ENCODE data around the gene ETS1.

ETS1 gene

DNA sequence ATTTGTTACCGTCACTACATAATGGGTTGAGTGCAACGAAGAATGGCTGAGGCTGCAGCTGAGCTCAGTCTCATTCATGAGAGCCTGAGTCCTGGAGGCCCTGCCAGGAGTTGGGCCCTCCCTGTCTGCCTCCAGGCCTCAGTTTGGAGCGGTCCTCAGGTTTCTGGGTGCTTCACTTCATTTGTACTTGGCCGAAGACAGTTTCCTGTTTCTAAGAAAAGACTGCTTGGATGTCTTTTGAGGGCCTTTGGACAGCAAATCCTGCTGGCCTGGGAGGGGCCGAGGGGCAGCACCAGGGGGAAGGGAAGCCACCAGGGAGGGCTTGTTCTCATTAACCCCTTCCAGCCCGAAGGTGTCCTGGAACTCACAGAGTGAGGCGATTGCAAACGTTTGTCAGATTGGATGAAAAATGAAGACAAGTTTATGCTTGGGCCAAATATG lies 163.1 kb downstream of the ETS1 start:
- no peak for DNase-seq (ENCODE audit: low read depth)

DNA sequence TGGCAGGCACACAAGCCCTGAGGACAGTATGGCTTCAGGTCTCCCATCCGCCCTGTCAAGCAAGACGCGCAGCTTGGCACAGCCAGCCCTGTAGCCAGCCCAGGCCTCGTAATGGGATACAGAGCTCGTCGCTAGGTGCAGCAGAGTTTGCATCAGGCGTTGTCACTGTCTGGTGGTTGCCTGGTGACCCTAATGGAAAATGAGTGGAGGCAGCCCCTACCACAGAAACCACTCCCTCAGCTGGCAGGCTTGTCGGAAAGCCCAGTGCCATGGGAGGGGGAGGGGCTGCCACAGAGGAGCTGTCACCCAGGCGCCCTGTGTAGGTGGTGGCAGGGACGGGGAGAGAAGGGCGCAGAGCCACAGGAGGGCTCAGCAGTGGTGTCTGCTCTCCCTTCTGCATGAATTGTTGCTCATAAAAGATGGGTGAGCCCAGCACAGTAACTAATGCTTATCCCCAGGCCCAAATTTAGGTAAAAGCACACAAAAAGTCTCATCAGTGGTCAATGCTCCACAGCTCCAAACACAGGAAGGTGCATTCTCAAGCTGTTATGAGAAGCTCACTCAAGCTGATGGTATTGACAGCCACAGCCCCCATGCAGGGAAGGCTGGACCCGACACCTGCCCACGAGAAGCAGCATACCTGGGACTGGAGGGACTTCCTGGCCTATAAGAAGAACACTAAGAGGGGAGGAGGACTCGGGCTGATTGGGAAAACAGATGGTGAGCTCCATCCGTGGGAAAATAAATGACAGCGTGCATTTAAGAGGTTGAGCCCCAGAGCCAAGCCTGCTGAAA lies 164.6 kb downstream of the ETS1 start:
- peak; percentile 80 for DNase-seq (ENCODE audit: low read depth)

DNA sequence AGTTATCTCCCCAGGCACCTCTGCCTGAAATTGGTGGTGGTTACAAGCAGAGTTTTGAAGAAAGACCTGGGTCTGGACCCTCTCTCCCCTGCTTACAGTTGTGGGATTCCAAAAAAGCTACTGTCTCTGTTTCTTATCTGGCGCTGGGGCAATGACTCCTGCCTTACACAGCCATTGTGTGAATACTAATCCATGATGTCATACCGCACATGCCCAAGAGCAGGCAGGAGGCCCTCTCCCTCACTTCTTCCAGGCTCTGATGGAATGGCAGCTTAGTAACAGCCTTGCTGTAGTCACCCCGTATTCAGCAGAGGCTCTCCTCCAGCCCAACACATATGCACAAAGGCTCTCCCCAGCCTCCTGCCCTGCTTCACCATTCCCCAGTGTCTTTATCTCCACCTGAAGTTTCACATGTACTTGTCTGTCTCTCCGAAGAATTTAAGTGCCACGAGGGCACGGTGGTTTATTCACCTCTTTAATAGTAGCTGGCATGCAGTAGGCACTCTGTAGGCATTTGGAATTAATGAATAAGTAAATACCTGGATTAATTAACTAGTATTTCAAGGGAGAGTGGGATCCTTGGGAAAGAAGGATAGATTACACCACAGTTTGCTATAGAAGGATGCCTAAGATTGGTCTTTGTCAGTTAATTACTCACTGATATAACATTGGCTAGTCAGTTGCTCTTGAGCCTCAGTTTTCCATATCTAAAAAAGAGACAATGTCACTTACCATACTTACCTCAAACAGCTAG lies 165.6 kb downstream of the ETS1 start:
- DNase-seq (ENCODE audit: low read depth) = no peak

DNA sequence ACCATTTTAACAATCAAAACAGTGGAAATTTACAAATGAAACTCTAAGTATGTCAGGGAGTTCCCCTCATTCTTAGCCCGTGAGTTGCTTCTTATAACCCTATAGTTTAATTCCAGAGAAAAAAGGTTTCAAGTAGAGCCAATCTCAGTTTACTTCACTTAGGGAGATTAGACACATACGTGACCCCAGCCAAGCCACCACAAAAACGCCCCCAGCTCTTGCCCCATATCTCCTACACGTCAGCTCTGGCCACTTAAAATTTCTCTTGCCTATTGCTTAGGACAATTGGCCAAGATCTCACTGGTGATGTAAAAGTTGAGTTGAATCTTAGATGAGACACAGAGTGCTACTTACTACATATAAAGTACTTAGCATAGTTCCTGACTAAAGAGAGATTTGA lies 166.4 kb downstream of the ETS1 start:
- no peak for DNase-seq (ENCODE audit: low read depth)

DNA sequence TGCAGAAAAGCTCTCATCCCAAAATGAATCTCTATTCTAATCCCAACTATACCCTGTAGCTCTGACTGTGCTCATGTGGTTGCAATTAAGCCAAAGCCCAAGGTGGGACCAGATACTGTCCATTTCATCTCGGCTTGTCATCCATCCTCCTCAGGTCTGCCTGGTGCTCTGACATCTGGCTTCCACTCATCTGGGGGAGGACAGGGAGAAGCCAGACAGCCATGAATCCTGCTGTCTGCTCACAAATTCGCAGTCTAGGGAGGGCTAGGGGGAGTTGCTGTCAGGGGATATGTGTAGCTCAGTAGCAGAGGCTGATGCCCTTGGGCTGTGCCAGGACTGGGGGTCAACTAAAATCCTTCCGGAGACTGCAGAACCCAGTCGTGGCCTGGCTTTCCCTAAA lies 167.1 kb downstream of the ETS1 start:
- DNase-seq (ENCODE audit: low read depth) = no peak

DNA sequence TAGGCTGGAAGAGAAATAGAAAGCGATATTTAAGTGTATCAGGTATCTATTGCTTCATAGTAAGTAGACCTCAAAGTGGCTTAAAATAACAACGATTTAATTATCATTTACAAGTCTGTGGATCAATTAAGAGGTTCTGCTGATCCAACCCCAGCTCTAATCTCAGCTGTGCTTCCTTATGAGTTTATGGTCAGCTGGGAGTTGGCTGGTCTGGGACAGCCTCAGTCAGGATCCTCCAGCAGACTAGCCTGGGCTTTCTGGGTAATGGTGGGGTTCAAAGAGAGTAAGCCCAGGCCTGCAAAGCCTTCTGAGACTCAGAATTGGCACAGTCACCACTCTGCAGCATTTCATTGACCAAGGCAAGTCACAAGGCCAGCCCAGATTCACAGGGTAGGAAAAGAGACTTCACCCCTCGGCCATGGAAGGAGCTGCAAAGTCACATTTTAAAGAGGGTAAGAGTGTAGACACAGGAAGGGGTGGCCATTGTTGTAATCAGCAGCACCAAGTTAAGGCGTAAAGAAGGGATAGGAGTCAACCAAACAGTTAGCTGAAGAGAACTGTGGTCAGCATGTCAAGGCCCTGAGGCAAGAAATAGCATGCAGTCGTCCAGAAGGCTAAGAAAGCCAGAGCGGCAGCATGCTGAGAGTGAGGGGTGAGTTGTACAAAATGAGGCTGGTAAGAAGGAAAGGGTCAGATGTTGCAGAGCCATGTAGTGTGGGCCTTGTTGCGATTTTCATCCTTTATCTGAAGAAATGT lies 168.2 kb downstream of the ETS1 start:
- DNase-seq (ENCODE audit: low read depth) = no peak

DNA sequence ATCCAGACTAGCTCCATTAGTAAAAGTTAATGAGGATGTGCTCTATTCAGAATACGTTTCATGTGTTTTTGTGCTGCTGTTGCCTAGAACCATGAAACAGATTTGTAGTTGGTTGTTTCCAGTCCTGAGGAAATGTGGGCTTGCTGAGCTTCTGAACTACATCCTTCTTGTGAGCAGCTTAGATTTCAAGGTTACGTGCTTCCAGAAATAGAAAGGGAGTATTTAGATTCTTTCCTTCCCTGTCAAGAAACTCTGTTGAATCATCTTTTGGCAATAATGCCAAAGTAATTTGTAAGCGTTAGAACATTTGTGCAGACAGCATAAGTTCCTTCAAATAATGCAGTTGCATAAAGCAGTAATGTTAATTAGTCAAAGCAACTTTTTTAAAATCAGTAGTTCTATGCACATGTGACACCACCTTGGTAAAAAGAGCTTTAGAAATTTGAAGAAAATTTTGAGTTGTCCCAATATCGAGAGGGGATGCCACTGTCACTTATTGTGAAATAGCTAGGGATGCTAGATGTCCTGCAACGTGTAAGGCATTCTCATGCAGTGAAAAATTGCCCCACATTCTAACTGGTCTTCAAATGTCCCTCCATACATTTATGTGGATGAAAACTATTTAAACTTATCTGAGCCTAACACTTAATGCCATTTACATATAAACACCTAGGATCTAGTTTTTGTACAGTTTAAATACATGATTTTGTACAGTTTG lies 169.6 kb downstream of the ETS1 start:
- DNase-seq (ENCODE audit: low read depth) = no peak

DNA sequence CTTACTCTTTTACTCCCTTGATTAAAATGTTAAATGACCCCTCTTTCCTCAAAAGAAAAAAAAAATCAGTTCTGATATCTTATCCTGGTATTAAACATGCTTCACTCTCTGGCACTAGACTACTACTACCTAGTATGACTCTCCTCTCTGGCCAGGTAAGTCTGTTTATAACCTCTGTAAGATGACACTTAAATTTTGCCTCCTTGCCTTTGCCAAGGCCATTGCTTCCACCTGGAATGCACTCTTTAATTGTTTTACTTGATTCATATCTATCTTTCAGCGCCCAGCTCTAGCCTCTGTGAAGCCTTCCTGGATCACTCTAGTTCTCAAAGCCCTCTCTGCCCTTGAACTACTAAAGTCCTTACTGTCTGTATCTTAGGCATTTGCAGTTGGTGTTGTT lies 170.4 kb downstream of the ETS1 start:
- DNase-seq (ENCODE audit: low read depth) = no peak

DNA sequence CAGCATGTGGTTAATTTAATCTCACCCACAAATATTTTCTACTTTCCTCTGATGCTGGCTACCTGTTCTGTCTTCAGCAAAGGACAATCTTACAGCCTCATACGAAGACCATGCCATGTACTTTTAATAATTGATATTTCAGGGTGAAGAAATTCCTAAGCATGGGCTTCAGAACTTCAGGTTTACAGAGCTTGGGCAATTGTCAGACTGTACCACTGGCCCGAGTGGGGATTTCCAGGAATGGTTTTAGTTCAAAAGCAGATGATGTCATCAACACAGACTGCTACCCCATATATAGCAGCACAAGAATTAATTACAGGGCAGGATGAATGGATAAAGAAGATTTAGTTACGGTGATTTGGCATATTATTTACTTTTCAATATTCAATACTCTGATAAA lies 171.8 kb downstream of the ETS1 start:
- DNase-seq (ENCODE audit: low read depth) = no peak

DNA sequence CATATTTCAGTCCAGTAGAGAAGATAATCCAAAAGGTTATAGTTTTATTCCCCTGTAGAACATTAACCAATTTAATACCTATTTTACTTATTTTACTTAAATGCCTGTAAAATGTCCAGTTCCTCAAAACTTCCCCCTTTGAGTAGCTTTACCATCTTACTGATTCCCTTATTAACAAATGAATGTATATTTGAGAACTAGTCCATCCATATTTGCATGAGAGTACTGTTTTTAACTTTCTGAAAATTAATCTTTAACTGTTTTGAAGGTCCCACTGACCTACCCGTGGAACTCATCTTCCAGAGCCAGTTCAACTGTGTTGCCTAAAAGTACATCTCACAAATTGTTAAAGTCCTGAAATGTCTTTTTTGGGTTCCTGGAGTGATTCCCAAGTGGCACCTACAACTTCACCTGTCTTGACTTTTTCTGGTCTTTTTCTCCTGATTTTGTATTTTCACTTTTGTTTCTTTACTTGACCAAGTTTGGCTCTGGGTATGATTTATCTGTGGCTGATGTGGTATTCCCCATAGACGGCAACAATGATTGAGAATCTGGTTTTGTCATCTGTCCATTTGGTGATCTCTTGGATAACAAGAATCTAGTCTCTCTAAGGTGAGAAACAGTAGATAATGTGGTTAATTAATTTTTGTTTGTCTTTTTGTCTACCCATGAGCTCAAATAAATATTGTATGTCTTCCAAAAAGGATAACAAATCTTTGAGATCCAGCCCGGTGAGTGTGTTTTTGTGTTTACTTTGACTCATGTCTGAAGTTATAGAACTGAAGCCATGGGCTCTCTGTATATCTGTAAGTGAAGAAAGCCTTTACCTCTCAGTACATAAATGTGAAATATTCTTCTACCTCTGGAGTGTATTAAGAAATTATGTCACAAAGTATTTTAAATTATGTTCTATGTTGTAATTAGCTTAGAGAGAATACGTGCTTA lies 174.2 kb downstream of the ETS1 start:
- no peak for DNase-seq (ENCODE audit: low read depth)

DNA sequence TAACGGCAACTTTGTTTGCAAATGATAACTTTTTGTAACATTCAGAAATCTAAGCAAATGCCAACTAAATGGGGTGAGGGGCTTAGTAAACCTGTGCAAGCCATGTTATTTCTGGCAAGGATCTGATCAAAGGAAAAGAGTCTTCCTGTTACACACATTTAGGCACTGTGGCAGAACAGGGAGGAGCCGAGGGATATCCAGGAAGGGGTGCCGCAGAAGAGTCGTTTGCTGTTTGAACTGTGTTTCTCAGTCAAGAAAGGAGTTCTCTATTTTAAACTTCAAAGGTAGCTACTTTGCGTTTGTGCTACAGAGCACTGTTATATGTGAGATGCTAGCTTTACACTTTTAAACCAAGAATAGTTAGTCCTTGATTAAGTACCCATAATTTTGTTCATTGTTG lies 175.5 kb downstream of the ETS1 start:
- DNase-seq (ENCODE audit: low read depth) = no peak

DNA sequence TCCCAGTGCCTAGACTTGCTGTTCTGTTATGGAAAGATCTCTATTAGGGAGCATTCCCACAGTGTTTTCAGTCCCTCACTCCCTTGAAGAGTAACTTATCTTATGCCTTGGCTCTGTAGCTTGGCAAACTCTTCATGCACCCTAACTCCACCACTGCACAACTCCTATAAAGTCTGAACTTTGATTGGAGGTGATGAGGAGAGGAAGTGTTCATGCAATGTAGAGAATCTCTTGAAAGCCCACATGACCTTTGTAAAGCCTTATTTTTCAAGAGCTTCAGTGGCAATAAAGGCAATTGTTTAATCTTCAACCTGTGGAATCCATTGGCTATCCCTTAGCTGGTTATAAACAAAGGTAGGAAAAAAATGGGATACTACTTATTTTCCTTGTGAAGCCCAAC lies 176.2 kb downstream of the ETS1 start:
- no peak for DNase-seq (ENCODE audit: low read depth)

DNA sequence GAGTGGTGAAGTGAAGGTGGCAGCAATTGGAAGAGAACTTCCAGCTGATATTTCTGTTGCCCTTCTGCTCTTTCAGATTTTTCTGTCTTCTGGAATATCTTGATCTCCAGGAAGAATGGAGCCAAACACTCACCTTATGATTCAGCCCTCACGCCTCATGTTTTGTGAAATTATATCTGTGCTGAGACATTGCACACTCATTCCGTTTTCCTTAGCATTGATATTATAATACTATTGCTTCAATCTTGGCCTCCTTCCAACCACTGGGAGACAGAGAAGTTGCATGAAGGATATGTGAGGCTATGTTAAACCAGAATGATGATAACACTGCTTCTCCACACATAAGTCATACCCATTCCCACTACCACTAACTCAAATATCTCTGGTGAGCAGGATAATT lies 177.9 kb downstream of the ETS1 start:
- no peak for DNase-seq (ENCODE audit: low read depth)
